ENCODE measurements around the gene FITM1.

Gene FITM1

GRCh38 chr14:24150567-24150966 lies 20.1 kb downstream of the FITM1 start:
- no peak for TF ChIP-seq TEAD4 (IDR thresholded peaks at IDR 0.05)
- TF ChIP-seq CREB1 (IDR thresholded peaks at IDR 0.05; ENCODE audit: low read depth), result no peak

DNA sequence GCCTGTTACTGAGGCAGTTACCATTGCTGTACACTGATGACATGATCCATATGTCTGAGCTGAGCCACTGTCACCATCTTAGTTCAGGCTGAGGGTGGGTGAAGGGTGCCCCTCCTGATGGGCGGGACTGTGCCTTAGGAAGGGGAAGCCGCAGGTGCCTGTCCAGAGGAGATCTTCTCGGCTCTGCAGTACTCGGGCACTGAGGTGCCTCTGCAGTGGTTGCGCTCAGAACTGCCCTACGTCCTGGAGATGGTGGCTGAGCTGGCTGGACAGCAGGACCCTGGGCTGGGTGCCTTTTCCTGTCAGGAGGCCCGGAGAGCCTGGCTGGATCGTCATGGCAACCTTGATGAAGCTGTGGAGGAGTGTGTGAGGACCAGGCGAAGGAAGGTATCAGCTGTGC lies 20.5 kb downstream of the FITM1 start:
- TF ChIP-seq EP300 (IDR thresholded peaks at IDR 0.05; ENCODE audit: borderline replicate concordance) (no peak), TEAD4 (IDR thresholded peaks at IDR 0.05) (no peak), USF1 (IDR thresholded peaks at IDR 0.05) (no peak), FOXM1 (IDR thresholded peaks at IDR 0.05; ENCODE audit: borderline replicate concordance, low read depth) (no peak), TAF1 (IDR thresholded peaks at IDR 0.05; ENCODE audit: low read depth) (no peak), EGR1 (IDR thresholded peaks at IDR 0.05) (no peak), YY1 (IDR thresholded peaks at IDR 0.05; ENCODE audit: low read depth) (no peak), CEBPB (IDR thresholded peaks at IDR 0.05) (no peak), TCF12 (IDR thresholded peaks at IDR 0.05; ENCODE audit: low read depth) (no peak), NFIC (IDR thresholded peaks at IDR 0.05) (no peak), CREB1 (IDR thresholded peaks at IDR 0.05; ENCODE audit: low read depth) (no peak), RAD21 (IDR thresholded peaks at IDR 0.05; ENCODE audit: low read depth) (no peak), ZBTB7A (IDR thresholded peaks at IDR 0.05; ENCODE audit: low read depth) (no peak), REST (IDR thresholded peaks at IDR 0.05; ENCODE audit: low read depth) (no peak)

- TF ChIP-seq MAX (IDR thresholded peaks at IDR 0.05) (no peak), USF1 (IDR thresholded peaks at IDR 0.05) (no peak), ZBTB7A (IDR thresholded peaks at IDR 0.05; ENCODE audit: low read depth) (no peak), EP300 (IDR thresholded peaks at IDR 0.05; ENCODE audit: borderline replicate concordance) (no peak), NFIC (IDR thresholded peaks at IDR 0.05) (no peak), REST (IDR thresholded peaks at IDR 0.05; ENCODE audit: low read depth) (no peak), YY1 (IDR thresholded peaks at IDR 0.05; ENCODE audit: low read depth) (no peak), EGR1 (IDR thresholded peaks at IDR 0.05) (no peak), TCF12 (IDR thresholded peaks at IDR 0.05; ENCODE audit: low read depth) (no peak), TAF1 (IDR thresholded peaks at IDR 0.05; ENCODE audit: low read depth) (no peak), CEBPB (IDR thresholded peaks at IDR 0.05) (no peak), CREB1 (IDR thresholded peaks at IDR 0.05; ENCODE audit: low read depth) (no peak), TEAD4 (IDR thresholded peaks at IDR 0.05) (no peak)
Observed at GRCh38 chr14:24151404-24152080, 21.1 kb downstream of the FITM1 start.

GRCh38 chr14:24155100-24155499 lies 24.6 kb downstream of the FITM1 start:
- TF ChIP-seq CREB1 (IDR thresholded peaks at IDR 0.05; ENCODE audit: low read depth) (no peak), TEAD4 (IDR thresholded peaks at IDR 0.05) (no peak), USF1 (IDR thresholded peaks at IDR 0.05) (no peak), FOXM1 (IDR thresholded peaks at IDR 0.05; ENCODE audit: borderline replicate concordance, low read depth) (no peak), YY1 (IDR thresholded peaks at IDR 0.05; ENCODE audit: low read depth) (no peak), EP300 (IDR thresholded peaks at IDR 0.05; ENCODE audit: borderline replicate concordance) (no peak), ZBTB7A (IDR thresholded peaks at IDR 0.05; ENCODE audit: low read depth) (no peak), RAD21 (IDR thresholded peaks at IDR 0.05; ENCODE audit: low read depth) (no peak), EGR1 (IDR thresholded peaks at IDR 0.05) (no peak), TAF1 (IDR thresholded peaks at IDR 0.05; ENCODE audit: low read depth) (no peak), TCF12 (IDR thresholded peaks at IDR 0.05; ENCODE audit: low read depth) (no peak), CEBPB (IDR thresholded peaks at IDR 0.05) (no peak), REST (IDR thresholded peaks at IDR 0.05; ENCODE audit: low read depth) (no peak), MAX (IDR thresholded peaks at IDR 0.05) (no peak)

Data from Ishikawa (cell line).